Gastrocnemius medialis (tissue), 4 donors: ENCODE results near the gene DPYD.

Experiments
- POLR2A ChIP-seq, 2 donors: fragments of 450-650 bp; IDR thresholded peaks; one replicate each; pipeline ENCODE4 v1.6.1; 2017; ENCODE audit warnings: antibody characterized with exemption in 2 of 2, mild to moderate bottlenecking in 2 of 2, moderate library complexity in 2 of 2
- TF ChIP-seq, protein P1 (sequence below), 5 experiments: fragments of 450-650 bp in 3 of 5; fragments of 200-600 bp in 2 of 5; sonication (generic) in 2 of 5; IDR thresholded peaks in 4 of 5; conservative IDR thresholded peaks in 1 of 5; 1 replicate in 4 of 5; 2 replicates in 1 of 5; pipeline ENCODE4 v1.5.1; 2016 to 2019; ENCODE audit warnings: antibody characterized with exemption in 5 of 5, mild to moderate bottlenecking in 3 of 5, moderate library complexity in 3 of 5

DNA sequence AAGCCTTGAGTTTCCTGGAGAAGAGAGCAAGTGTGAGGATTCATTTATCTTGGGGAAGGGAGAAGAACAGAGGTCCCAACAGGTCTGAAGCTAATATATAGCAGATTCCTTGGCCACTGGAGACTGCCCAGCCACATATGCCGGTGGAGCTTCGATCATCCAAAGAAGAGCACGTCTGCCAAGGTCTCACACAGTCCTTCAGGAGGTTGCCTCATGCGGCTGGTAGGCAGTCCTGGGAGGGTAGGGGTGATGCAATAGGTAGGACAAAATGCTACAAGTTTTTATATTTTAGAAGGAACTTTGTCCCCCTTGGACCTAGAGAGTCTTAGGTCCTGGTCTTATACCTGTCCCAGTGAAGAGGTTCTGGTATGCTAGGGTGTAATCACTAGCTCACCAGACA is 582.5 kb downstream of the DPYD start:
- TF ChIP-seq, protein P1, sequence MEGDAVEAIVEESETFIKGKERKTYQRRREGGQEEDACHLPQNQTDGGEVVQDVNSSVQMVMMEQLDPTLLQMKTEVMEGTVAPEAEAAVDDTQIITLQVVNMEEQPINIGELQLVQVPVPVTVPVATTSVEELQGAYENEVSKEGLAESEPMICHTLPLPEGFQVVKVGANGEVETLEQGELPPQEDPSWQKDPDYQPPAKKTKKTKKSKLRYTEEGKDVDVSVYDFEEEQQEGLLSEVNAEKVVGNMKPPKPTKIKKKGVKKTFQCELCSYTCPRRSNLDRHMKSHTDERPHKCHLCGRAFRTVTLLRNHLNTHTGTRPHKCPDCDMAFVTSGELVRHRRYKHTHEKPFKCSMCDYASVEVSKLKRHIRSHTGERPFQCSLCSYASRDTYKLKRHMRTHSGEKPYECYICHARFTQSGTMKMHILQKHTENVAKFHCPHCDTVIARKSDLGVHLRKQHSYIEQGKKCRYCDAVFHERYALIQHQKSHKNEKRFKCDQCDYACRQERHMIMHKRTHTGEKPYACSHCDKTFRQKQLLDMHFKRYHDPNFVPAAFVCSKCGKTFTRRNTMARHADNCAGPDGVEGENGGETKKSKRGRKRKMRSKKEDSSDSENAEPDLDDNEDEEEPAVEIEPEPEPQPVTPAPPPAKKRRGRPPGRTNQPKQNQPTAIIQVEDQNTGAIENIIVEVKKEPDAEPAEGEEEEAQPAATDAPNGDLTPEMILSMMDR (IDR thresholded peaks at IDR 0.05 in 4 of 5, conservative IDR thresholded peaks at IDR 0.05 in 1 of 5), result no peak
- TF ChIP-seq POLR2A (IDR thresholded peaks at IDR 0.05), result no peak
